Measurements from ENCODE around the gene RTTN.
"Not testable (repeated sequence)": the region's sequence is repeated elsewhere in the genome, so short reads cannot be mapped to it uniquely, and the experiment has no call there.

RTTN gene

GRCh38 chr18:70205421-70206397 lies at the start of gene RTTN:
TSS of gene RTTN (minus strand) at chr18:70205687. CDS start at chr18:70205658, 29 bp downstream.
- DNase-seq, result peak; percentile 87

GRCh38 chr18:70250781-70251180 lies 45.3 kb upstream of the RTTN start:
- DNase-seq, result no peak

GRCh38 chr18:70249861-70250260 lies 44.4 kb upstream of the RTTN start:
- not testable (repeated sequence) for DNase-seq

- DNase-seq, result no peak
Measured at GRCh38 chr18:70249118-70249517, 43.6 kb upstream of the RTTN start.

GRCh38 chr18:70246061-70246466 lies 40.6 kb upstream of the RTTN start:
- DNase-seq, result no peak

- DNase-seq, result no peak
Measured at GRCh38 chr18:70243131-70243929, 37.8 kb upstream of the RTTN start.

- not testable (repeated sequence) for DNase-seq
Measured at GRCh38 chr18:70236921-70237320, 31.4 kb upstream of the RTTN start.

GRCh38 chr18:70235478-70235877 lies 30.0 kb upstream of the RTTN start:
- DNase-seq, result no peak

GRCh38 chr18:70234667-70235459 lies 29.4 kb upstream of the RTTN start:
- no peak for DNase-seq

GRCh38 chr18:70233974-70234373 lies 28.5 kb upstream of the RTTN start:
- no peak for DNase-seq

- no peak for DNase-seq
Measured at GRCh38 chr18:70232261-70232660, 26.8 kb upstream of the RTTN start.

GRCh38 chr18:70229639-70230038 lies 24.2 kb upstream of the RTTN start:
- DNase-seq, result no peak

GRCh38 chr18:70228536-70228935 lies 23.0 kb upstream of the RTTN start:
- DNase-seq, result no peak

- no peak for DNase-seq
Measured at GRCh38 chr18:70227438-70227837, 22.0 kb upstream of the RTTN start.

GRCh38 chr18:70221915-70222278 lies 16.4 kb upstream of the RTTN start:
- DNase-seq, result no peak

GRCh38 chr18:70221156-70221914 lies 15.8 kb upstream of the RTTN start:
- DNase-seq, result no peak

GRCh38 chr18:70220628-70221027 lies 15.1 kb upstream of the RTTN start:
- no peak for DNase-seq

GRCh38 chr18:70219688-70220087 lies 14.2 kb upstream of the RTTN start:
- DNase-seq, result no peak

GRCh38 chr18:70216788-70217187 lies 11.3 kb upstream of the RTTN start:
- DNase-seq, result no peak

- DNase-seq, result no peak
Measured at GRCh38 chr18:70207181-70207580, 1.7 kb upstream of the RTTN start.

GRCh38 chr18:70200286-70200685 lies 5.2 kb downstream of the RTTN start:
- no peak for DNase-seq

- no peak for DNase-seq
Measured at GRCh38 chr18:70197844-70198243, 7.6 kb downstream of the RTTN start.

Data from activated gamma-delta T cell treated with Interleukin-2 at 50 U/mL for 16 hours (primary cell).